Measurements from ENCODE around the gene YPEL2. TPM values are rescaled to one million over a fixed set of nuclear protein-coding genes. Genes with fewer than 3 reads are reported as not detected.
A peak's percentile ranks its signal among the peaks of the same experiment; 100 is the strongest.

YPEL2 gene
- polyA plus RNA-seq, 3 donors: 21.5 to 63.1 (median 25.1) TPM

GRCh38 chr17:59338498-59338897 is 7.0 kb downstream of the YPEL2 start:
- peaks cover 100% of the 10 kb centered on the region for H3K79me2 ChIP-seq (ENCODE audit: insufficient read depth, low read length)
- no peaks in the 10 kb centered on the region for H3K27me3 Mint-ChIP-seq (ENCODE audit: low read depth in 3 of 3)
- H3K36me3 Mint-ChIP-seq: peaks cover 0 to 10% of the 10 kb centered on the region in 2 donors
- H2AFZ ChIP-seq (ENCODE audit: insufficient read depth, low read depth, low read length, poor library complexity, severe bottlenecking): no peak overlapping the region
- peaks cover 100% of the 10 kb centered on the region for H4K20me1 ChIP-seq (ENCODE audit: insufficient read depth, low read length)
- peaks cover 0 to 4% of the 10 kb centered on the region in 2 donors for H3K36me3 ChIP-seq (replicated peaks in 1 of 2; ENCODE audit: control insufficient read depth in 1 of 2, insufficient read depth in 2 of 2, low read length in 2 of 2)
- no peak overlapping the region for H3K27ac ChIP-seq (ENCODE audit: low read depth in 1 of 2, low read length in 2 of 2)
- DNase-seq: no peak
- H3K9me3 Mint-ChIP-seq: no peaks in the 10 kb centered on the region
- TF ChIP-seq CTCF (IDR thresholded peaks at IDR 0.05): no peak
- peaks cover 69% of the 10 kb centered on the region for H3K4me1 Mint-ChIP-seq
- peaks cover 18 to 22% of the 10 kb centered on the region in 2 donors for H3K4me1 ChIP-seq (ENCODE audit: control insufficient read depth in 1 of 2, insufficient read depth in 2 of 2, low read length in 2 of 2)
- H3K27ac Mint-ChIP-seq: peak overlapping the region in 1 of 7 donors; percentile 68
- no peak overlapping the region for H3K4me2 ChIP-seq (replicated peaks; ENCODE audit: extremely low read depth, low read length, poor library complexity, severe bottlenecking)
- no peak overlapping the region for H3K4me3 Mint-ChIP-seq
- H3K27me3 ChIP-seq (ENCODE audit: control insufficient read depth in 2 of 2, insufficient read depth in 2 of 2, low read length in 2 of 2): no peaks in the 10 kb centered on the region
- intact Hi-C loops (cut with micrococcal nuclease): no loop called here
- H3K9me3 ChIP-seq (replicated peaks in 1 of 2; ENCODE audit: control insufficient read depth in 1 of 2, insufficient read depth in 1 of 2, low read length in 2 of 2): no peaks in the 10 kb centered on the region
- WGBS (ENCODE audit: insufficient coverage): 88% methylated on average over 2 of the region's 5 CpGs
- H3K9ac ChIP-seq (ENCODE audit: insufficient read depth, low read length, poor library complexity, severe bottlenecking): no peak overlapping the region
- no peak overlapping the region for H3K4me3 ChIP-seq (replicated peaks in 1 of 3; ENCODE audit: low read depth in 2 of 3, low read length in 3 of 3)

- Histone ChIP-seq H3K27ac (ENCODE audit: low read depth in 1 of 2, low read length in 2 of 2) (no peak overlapping the region), H3K4me2 (replicated peaks; ENCODE audit: extremely low read depth, low read length, poor library complexity, severe bottlenecking) (no peak overlapping the region), H3K4me1 (ENCODE audit: control insufficient read depth in 1 of 2, insufficient read depth in 2 of 2, low read length in 2 of 2) (peaks cover 0 to 6% of the 10 kb centered on the region in 2 donors), H3K36me3 (replicated peaks in 1 of 2; ENCODE audit: control insufficient read depth in 1 of 2, insufficient read depth in 2 of 2, low read length in 2 of 2) (peaks cover 4 to 17% of the 10 kb centered on the region in 2 donors), H3K27me3 (ENCODE audit: control insufficient read depth in 2 of 2, insufficient read depth in 2 of 2, low read length in 2 of 2) (no peaks in the 10 kb centered on the region), H4K20me1 (ENCODE audit: insufficient read depth, low read length) (peaks cover 100% of the 10 kb centered on the region), H2AFZ (ENCODE audit: insufficient read depth, low read depth, low read length, poor library complexity, severe bottlenecking) (no peak overlapping the region), H3K9me3 (replicated peaks in 1 of 2; ENCODE audit: control insufficient read depth in 1 of 2, insufficient read depth in 1 of 2, low read length in 2 of 2) (no peaks in the 10 kb centered on the region), H3K4me3 (replicated peaks in 1 of 3; ENCODE audit: low read depth in 2 of 3, low read length in 3 of 3) (no peak overlapping the region), H3K9ac (ENCODE audit: insufficient read depth, low read length, poor library complexity, severe bottlenecking) (no peak overlapping the region), H3K79me2 (ENCODE audit: insufficient read depth, low read length) (peaks cover 100% of the 10 kb centered on the region)
- no peak for TF ChIP-seq CTCF (IDR thresholded peaks at IDR 0.05)
- WGBS (ENCODE audit: insufficient coverage): no CpG with 5 or more reads among the region's 3 CpGs
- Mint-ChIP-seq H3K27me3 (ENCODE audit: low read depth in 3 of 3) (peaks cover 0 to 1% (median 0%) of the 10 kb centered on the region in 3 donors), H3K4me1 (peaks cover 59% of the 10 kb centered on the region), H3K27ac (peak overlapping the region in 2 of 7 donors; percentile 10 to 43), H3K36me3 (peaks cover 9 to 21% of the 10 kb centered on the region in 2 donors), H3K9me3 (no peaks in the 10 kb centered on the region), H3K4me3 (no peak overlapping the region)
- no peak for DNase-seq
- intact Hi-C loops (cut with micrococcal nuclease): no loop called here
Observed at GRCh38 chr17:59341922-59342321, 10.5 kb downstream of the YPEL2 start.

All from CD14-positive monocyte (primary cell).